Activated gamma-delta T cell (primary cell): ENCODE results near the gene ATP2A3.

Source experiments
- DNase-seq: peaks from one replicate; lab custom pipeline; 2025; lab: John Stamatoyannopoulos, UW
- total RNA-seq, 2 donors: gene quantifications; one replicate each; lab custom pipeline; 2026; lab: John Stamatoyannopoulos, UW

The ATP2A3 gene
- 353 to 371 reads per million in 2 donors for total RNA-seq

GRCh38 chr17:3964203-3965117 lies at the start of gene ATP2A3:
Gene ATP2A3 (minus strand): TSS chr17:3964437. CDS start chr17:3964291, 146 bp downstream.
- DNase-seq: peak; percentile 60

- DNase-seq: no peak
Observed at GRCh38 chr17:4010754-4011153, 46.5 kb upstream of the ATP2A3 start.

- no peak for DNase-seq
Observed at GRCh38 chr17:4009186-4009785, 45.0 kb upstream of the ATP2A3 start.

DNA sequence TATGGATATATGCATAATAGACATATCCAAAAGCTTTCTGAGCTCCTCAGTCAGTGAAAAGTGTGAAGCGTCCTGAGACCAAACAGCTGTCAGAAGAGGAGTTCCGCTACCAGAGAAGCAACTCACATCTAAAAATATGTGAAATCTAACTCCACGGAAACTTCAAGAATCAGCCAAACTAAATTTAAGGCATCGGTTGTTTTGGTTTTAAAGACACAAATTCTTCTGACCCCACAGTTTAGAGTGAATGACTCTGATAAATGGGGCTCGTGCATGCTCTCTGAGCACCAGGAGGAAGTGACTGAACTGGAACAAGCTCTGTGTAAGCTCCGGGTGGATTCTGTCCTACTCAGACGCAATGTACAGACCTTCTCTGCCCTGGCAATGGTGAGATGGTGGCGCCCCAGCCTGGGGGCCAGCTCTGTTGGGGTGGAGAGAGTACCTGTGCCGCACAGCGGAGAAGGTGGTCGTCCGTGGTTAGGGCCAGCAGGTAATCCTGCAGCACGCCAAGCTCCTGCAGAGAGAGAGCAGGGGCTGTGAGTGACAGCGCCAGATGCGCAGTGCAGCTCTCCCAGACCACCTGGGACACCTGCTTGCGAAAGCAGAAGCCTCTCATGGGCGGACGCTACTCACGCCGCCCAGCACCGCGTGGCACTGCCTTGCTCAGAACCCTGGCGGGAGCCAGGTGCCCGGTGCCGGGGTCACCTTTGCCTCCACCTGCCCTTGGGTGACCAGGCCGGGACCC lies 44.4 kb upstream of the ATP2A3 start:
- DNase-seq: no peak

- no peak for DNase-seq
Observed at GRCh38 chr17:4008082-4008435, 43.8 kb upstream of the ATP2A3 start.

- no peak for DNase-seq
Observed at GRCh38 chr17:4007346-4008081, 43.3 kb upstream of the ATP2A3 start.

DNA sequence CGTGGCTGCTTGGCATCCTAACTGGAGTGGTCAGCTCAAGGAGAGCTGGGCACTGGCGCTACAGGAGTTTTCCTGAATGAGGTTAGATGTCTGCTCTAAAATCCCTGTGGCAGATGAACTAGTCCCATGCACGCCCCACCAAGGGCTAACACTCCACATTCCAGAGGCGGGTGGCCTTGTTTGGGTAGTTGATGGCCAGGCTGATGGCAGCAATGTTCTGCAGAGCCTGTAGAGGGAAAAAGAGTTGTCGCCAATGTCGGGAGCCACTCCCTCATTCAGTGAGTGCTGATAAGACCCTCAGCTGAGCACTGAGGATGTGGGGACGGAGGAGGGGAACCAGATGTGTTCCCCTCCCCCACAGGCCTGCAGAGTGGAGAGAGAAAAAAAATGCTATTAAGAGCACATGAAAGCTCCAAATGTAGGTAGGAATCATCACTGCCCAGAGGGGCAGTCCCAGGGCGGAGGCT lies 42.5 kb upstream of the ATP2A3 start:
- no peak for DNase-seq

DNA sequence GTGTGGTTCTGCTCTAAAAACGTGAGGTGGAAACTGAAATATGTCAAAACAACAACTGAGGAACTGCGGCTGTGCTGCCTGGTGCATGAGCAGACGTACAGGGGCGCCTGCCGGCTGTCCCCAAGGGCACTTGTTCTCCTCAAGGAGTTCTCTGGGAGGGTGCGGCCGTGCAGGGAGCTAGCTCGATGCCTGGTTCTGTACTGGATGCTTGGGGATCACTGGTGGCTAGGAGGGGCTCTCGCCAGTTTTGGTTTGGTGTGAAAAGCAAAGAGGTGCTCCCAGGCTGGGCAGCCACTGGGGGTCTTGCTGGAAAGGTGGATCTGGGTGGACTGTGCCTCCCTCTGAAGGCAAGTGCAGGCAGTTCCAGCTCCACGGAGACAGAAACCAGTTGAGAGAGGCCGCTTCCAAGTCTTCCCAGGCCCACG lies 41.9 kb upstream of the ATP2A3 start:
- DNase-seq: no peak

DNA sequence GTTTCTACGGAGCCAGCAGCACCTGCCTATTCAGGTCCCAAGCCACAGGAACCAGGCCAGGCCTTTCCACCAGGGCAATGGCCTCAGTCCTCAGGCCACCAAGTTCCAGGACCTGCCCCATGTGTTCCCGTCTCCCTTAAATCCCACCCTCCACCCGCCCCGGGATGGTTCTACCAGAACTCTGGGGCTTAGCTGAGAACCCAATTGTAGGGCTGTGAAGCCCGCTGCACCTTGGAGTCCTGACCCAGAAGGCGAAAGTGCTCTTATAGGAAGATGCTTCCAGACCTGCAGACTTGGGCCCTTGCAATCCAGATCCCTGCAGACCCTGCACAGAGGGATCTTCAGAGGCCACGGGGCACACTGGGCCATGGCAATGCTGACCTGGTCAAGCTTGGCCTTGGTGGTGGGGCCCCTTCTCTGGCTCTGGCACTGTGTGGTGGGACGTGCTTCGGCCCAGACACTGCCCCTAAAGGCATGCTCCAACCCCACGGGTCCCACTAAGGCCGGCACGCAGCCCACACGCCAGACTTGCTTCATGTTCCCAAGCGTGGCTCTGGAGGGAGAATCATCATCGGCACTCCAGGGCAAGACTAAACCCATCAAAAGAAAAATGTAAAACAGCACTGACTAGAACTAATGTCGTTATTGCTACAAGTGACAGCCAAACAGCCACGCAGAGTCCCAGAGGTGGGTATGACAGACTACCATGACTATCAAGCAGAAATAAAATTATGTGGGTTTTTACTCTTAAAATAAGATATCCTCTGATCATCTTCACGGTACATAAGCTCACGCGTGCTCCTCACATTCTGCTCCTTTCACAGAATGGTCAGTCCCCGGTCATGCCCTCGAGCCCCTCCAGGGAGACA lies 41.3 kb upstream of the ATP2A3 start:
- no peak for DNase-seq

DNA sequence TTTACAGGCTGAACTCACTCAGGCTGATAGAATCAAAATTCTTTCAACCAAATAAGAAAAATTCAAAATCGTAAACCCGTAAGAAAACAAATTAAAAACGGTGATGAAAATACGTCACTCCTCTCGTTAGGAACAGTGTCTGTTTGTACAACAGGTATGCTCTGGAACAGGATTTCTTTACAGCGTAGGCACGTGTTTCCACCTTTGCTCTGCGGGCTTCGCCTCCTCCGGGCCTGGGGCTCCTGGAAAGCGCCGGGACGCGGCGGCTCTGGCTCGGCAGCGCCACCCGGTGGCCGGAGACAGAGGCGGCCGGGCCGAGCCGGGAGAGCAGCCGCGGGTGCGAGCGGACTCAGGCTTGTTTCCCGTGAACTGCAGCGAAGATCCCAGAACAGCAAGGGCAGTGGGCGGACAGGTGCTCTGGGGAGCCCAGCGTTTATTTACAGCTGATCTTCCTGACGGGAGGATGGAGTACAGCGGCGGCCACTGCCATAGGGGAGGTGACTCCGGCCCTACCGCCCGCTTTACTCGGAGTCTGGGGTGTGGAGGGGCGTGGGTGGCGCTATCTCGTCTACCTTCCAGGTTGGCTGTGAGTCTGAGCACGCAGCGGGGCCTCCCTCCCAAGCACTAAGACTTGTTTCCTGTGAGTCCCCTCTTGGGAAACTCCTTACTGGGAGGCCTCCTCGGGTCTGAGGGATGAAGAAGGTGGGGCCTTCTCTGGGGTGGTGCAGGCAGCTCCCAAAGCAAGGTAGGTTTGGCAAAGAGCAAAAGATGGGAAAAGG lies 40.5 kb upstream of the ATP2A3 start:
- DNase-seq: peak; percentile 31

- no peak for DNase-seq
Observed at GRCh38 chr17:4003501-4004421, 39.5 kb upstream of the ATP2A3 start.

GRCh38 chr17:4003131-4003500 lies 38.9 kb upstream of the ATP2A3 start:
- DNase-seq: no peak

DNA sequence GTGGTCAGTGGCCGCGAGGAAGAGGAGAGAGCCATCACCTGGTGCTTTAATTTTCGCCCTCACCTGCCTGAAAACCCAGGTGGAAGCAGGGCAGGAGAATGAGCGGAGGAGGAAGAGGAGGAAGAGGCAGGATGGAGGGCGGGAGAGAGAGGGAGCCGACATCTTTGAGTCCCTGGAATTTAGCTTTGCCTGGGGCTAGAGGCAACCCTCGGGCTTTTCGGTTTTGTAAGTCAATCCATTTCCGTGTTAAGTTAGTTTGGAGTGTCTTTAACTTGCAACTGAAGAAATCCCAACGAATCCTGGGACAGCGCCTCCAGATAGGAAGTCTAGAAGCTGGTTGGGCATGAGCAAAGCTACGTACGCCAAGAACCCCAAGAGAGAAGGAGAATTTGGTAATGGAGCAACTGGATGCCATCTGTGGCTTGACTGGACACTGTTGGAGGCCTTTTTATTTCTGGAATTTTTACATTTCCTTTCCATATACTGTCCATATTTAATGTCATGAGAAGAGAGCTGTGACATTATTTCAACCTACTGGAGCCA lies 36.9 kb upstream of the ATP2A3 start:
- no peak for DNase-seq

GRCh38 chr17:3998436-3998835 lies 34.2 kb upstream of the ATP2A3 start:
- DNase-seq: no peak

DNA sequence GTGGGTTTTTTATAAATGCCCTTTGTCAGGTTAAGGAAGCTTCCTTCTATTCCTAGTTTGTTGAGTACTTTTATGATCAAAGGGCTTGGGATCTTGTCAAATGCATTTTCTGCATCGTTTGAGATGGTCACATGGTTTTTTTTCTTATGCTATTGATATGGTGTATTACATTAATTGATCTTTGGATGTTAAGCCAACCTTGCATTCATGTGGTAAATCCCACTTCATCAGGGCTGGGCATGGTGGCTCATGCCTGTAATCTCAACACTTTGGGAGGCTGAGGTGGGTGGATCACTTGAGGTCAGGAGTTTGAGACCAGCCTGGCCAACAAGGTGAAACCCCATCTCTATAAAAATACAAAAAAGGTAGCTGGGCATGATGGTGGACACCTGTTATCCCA lies 30.8 kb upstream of the ATP2A3 start:
- no peak for DNase-seq

- DNase-seq: no peak
Observed at GRCh38 chr17:3994221-3994576, 30.0 kb upstream of the ATP2A3 start.

- DNase-seq: no peak
Observed at GRCh38 chr17:3993493-3994220, 29.4 kb upstream of the ATP2A3 start.

- no peak for DNase-seq
Observed at GRCh38 chr17:3992370-3992769, 28.1 kb upstream of the ATP2A3 start.
